PC-3 (cell line): Measurements from ENCODE around the gene MESP2. TPM values are rescaled to one million over a fixed set of nuclear protein-coding genes. Genes with fewer than 3 reads are reported as not detected.
"Not testable (repeated sequence)": the region's sequence is repeated elsewhere in the genome, so short reads cannot be mapped to it uniquely, and the experiment has no call there.

ENCODE experiments used
- ATAC-seq: fragments of 200-7000 bp; cut with Tn5 transposase; 2 replicates; pipeline ENCODE4 v1.9.1; 2020; ENCODE audit warnings: mild to moderate bottlenecking, moderate library complexity
- BruUV-seq: library from RNA; stranded (reverse); fragments of 400-500 nt; replicated peaks from 2 replicates; lab custom pipeline; 2021; lab: Mats Ljungman, UMichigan
- CTCF ChIA-PET: fragments of 300-600 bp; sonication (Branson Sonifier 250); formaldehyde crosslinking; loops from one replicate; lab custom pipeline; 2022; ENCODE audit warnings: antibody characterized with exemption; lab: Charles Lee
- POLR2A ChIA-PET: fragments of 300-600 bp; sonication (Branson Sonifier 250); formaldehyde crosslinking; loops from one replicate; lab custom pipeline; 2022; ENCODE audit warnings: antibody characterized with exemption; ENCODE audit not compliant: unreplicated experiment; lab: Charles Lee
- DNase-seq: peaks from one replicate; pipeline ENCODE4 v3.0.0-alpha.2; 2015
- H2AFZ ChIP-seq: fragments of 300-600 bp; sonication (generic); 2 replicates; pipeline ENCODE4 v1.6.0; 2016; ENCODE audit warnings: antibody characterized with exemption, low read length
- H3F3A ChIP-seq: fragments of 300-600 bp; sonication (generic); one replicate; pipeline ENCODE4 v1.6.0; 2017; ENCODE audit warnings: antibody characterized with exemption, low read length, control low read depth, mild to moderate bottlenecking; ENCODE audit not compliant: unreplicated experiment
- H3K27ac ChIP-seq: fragments of 300-600 bp; sonication (generic); 2 replicates; pipeline ENCODE4 v1.5.1; 2016; ENCODE audit warnings: mild to moderate bottlenecking, low read length
- H3K27me3 ChIP-seq: fragments of 300-600 bp; sonication (generic); 2 replicates; pipeline ENCODE4 v1.6.1; 2016; ENCODE audit warnings: low read length, mixed read lengths
- H3K36me3 ChIP-seq: fragments of 300-600 bp; sonication (generic); 2 replicates; pipeline ENCODE4 v1.6.1; 2016; ENCODE audit warnings: low read depth, mixed run types, low read length, mixed read lengths
- H3K4me1 ChIP-seq: fragments of 300-600 bp; sonication (generic); 2 replicates; pipeline ENCODE4 v1.5.1; 2016; ENCODE audit warnings: low read length; ENCODE audit not compliant: insufficient read depth
- H3K4me2 ChIP-seq: fragments of 300-600 bp; sonication (generic); 2 replicates; pipeline ENCODE4 v1.6.0; 2016; ENCODE audit warnings: low read length
- H3K4me3 ChIP-seq: fragments of 300-600 bp; sonication (generic); 2 replicates; pipeline ENCODE4 v1.5.1; 2016; ENCODE audit warnings: mild to moderate bottlenecking, low read length, mixed read lengths
- H3K79me2 ChIP-seq: fragments of 300-600 bp; sonication (generic); 2 replicates; pipeline ENCODE4 v1.6.1; 2017; ENCODE audit warnings: low read length, mixed read lengths
- H3K9ac ChIP-seq: fragments of 300-600 bp; sonication (generic); 2 replicates; pipeline ENCODE4 v1.6.0; 2016; ENCODE audit warnings: mild to moderate bottlenecking, low read length
- H3K9me2 ChIP-seq: fragments of 300-600 bp; sonication (generic); replicated peaks from 2 replicates; pipeline ENCODE4 v1.6.1; 2016; ENCODE audit warnings: mixed run types, low read length, mixed read lengths
- H3K9me3 ChIP-seq: fragments of 300-600 bp; sonication (generic); 2 replicates; pipeline ENCODE4 v1.6.1; 2016; ENCODE audit warnings: low read length, mixed read lengths
- H4K20me1 ChIP-seq: fragments of 300-600 bp; sonication (generic); 2 replicates; pipeline ENCODE4 v1.6.1; 2016; ENCODE audit warnings: low read length, mixed read lengths
- CTCF ChIP-seq: fragments of 300-600 bp; sonication (generic); conservative IDR thresholded peaks from 2 replicates; pipeline ENCODE4 v1.5.1; 2017; ENCODE audit warnings: antibody characterized with exemption, low read depth, mild to moderate bottlenecking, low read length
- EZH2 ChIP-seq: fragments of 300-600 bp; sonication (generic); IDR thresholded peaks from one replicate; pipeline ENCODE4 v1.6.1; 2017; ENCODE audit warnings: antibody characterized with exemption, mild to moderate bottlenecking, low read length; ENCODE audit not compliant: unreplicated experiment
- EZH2phosphoT487 ChIP-seq: fragments of 300-600 bp; sonication (generic); IDR thresholded peaks from 2 replicates; pipeline ENCODE4 v1.6.1; 2018; ENCODE audit warnings: mild to moderate bottlenecking, antibody characterized with exemption, low read length, borderline replicate concordance
- intact Hi-C: fragments of 100-400 bp; cut with micrococcal nuclease; formaldehyde crosslinking; loops from 2 replicates; pipeline ENCODE4 v1.9.0; 2023
- total RNA-seq: library from RNA; depleted of rRNA; stranded (reverse); fragments of >200 nt; gene quantifications from 2 replicates; pipeline ENCODE4 v1.2.3, GENCODE V29; 2014

The MESP2 gene
- total RNA-seq, 1 experiment from 2014 or later, result 1.1 TPM

DNA sequence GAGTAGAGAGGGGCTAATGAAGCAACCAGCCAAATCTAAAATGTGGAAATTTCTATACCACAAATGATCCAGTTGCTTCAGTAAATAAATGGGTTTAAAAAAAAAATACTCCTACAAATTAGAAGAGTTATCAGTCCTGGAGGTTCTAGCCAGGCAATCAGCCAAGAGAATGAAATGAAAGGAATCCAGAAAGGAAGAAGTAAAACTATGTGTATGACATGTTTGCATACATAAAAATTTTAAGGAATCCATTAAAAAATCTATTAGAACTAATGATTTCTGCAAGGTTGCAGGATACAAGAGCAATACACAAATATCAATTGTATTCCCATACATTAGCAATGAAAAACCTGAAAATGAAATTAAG, 9.6 kb downstream of the MESP2 start:
- TF ChIP-seq EZH2phosphoT487 (no peak), CTCF (no peak), EZH2 (no peak)
- H3K9me2 ChIP-seq, result no peaks in the 10 kb centered on the region
- ATAC-seq (no peak), DNase-seq (peak; percentile 45)
- no peaks in the 10 kb centered on the region for H3K9me3 ChIP-seq
- H3K4me1 ChIP-seq, result peaks cover 51% of the 10 kb centered on the region
- no peak overlapping the region for H2AFZ ChIP-seq
- H4K20me1 ChIP-seq, result no peaks in the 10 kb centered on the region
- no TSS peak for BruUV-seq
- no peaks in the 10 kb centered on the region for H3F3A ChIP-seq
- H3K27me3 ChIP-seq, result no peaks in the 10 kb centered on the region
- ChIA-PET CTCF (no interaction called here), POLR2A (no interaction called here)
- no peaks in the 10 kb centered on the region for H3K79me2 ChIP-seq
- no peaks in the 10 kb centered on the region for H3K36me3 ChIP-seq
- H3K27ac ChIP-seq, result peak overlapping the region; percentile 99
- H3K9ac ChIP-seq, result no peak overlapping the region
- H3K4me2 ChIP-seq, result no peak overlapping the region
- no peak overlapping the region for H3K4me3 ChIP-seq
- intact Hi-C loops, result no loop called here

DNA sequence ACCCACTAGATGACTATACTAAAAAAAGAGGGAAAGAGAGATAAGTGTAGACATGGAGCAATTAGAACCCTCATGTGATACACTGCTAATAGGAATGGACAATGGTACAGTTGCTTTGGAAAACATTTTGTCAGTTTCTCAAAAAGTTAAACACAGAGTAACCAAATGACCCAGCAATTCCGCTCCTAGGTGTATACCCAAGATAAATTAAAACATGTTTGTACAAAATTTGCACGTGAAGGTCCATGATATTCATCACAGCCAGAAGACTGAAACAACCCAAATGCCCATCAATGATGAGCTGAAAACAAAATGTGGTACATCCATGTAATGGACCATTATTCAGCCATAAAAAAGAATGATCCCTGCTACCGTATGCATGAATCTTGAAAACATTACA, 11.8 kb downstream of the MESP2 start:
- H3K4me1 ChIP-seq, result peaks cover 30% of the 10 kb centered on the region
- H3K27me3 ChIP-seq, result no peaks in the 10 kb centered on the region
- H3K4me3 ChIP-seq, result no peak overlapping the region
- H3K9me2 ChIP-seq, result no peaks in the 10 kb centered on the region
- H3K36me3 ChIP-seq, result 0 out of 2 replicates have a peak, but pooled peaks cover 2% of the 10 kb centered on the region
- H3K9ac ChIP-seq, result no peak overlapping the region
- H3K4me2 ChIP-seq, result no peak overlapping the region
- no peak overlapping the region for H2AFZ ChIP-seq
- POLR2A ChIA-PET, result no interaction called here
- no peaks in the 10 kb centered on the region for H3K79me2 ChIP-seq
- no peak for DNase-seq
- CTCF ChIA-PET, result no interaction called here
- no peak for ATAC-seq
- H4K20me1 ChIP-seq, result no peaks in the 10 kb centered on the region
- H3F3A ChIP-seq, result no peaks in the 10 kb centered on the region
- no peak for TF ChIP-seq CTCF
- TF ChIP-seq EZH2phosphoT487, result no peak
- TF ChIP-seq EZH2, result no peak
- intact Hi-C loops, result no loop called here
- no peak overlapping the region for H3K27ac ChIP-seq
- no peaks in the 10 kb centered on the region for H3K9me3 ChIP-seq
- no TSS peak for BruUV-seq

GRCh38 chr15:89788585-89788984, 12.5 kb downstream of the MESP2 start:
- H2AFZ ChIP-seq, H3K9me3 ChIP-seq, H3K27ac ChIP-seq, CTCF ChIA-PET, intact Hi-C loops, ATAC-seq, H3K9ac ChIP-seq, DNase-seq, H4K20me1 ChIP-seq, H3F3A ChIP-seq, H3K79me2 ChIP-seq, H3K36me3 ChIP-seq, POLR2A ChIA-PET, H3K4me2 ChIP-seq, BruUV-seq, H3K27me3 ChIP-seq, H3K9me2 ChIP-seq, H3K4me3 ChIP-seq: not testable (repeated sequence)
- peaks cover 28% of the 10 kb centered on the region for H3K4me1 ChIP-seq
